Measurements from ENCODE around the gene NPFF.

DNA sequence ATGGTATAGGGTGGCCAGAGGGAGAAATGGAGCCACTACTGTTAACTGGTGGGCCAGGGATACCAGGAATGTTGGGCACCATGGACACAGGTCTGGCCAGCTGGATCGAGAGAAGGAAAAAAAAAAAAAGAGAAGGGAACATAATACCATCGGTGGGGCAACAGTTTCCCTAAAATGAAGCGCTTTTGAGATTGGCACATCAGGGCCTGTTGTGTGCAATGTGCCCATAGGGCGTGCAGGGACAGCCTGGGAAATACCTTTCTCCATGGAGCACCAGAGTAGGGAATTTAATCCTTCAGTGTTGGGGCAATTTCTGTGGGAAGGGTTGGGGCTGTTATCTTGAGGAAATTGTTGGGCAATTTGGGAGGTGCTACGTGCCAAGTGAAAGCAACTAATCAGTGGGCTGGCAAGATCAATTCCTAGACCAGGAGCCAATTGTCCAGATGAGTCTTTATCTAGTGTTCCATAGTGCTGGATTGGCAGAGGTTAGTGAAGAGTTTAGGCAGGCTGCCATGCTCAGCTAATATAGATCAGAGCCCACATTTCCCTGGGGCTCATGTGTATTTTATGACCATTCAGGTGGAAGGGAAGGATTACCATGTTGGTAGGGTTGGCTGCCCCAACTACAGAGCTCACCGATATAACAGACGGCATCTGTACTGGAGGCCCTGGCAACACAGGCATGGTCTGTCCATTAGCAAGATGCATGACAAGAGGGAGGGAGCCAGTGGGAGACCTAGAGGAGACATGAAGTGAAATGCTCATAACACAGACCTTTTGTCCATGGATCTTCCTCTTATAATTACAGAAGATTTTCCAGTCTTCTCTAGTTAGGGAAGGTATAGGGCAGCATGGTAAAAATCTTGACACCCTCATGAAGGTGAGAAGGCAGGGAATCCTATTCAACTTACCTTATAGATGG lies 25.5 kb upstream of the NPFF start:
- TF ChIP-seq, protein P1, sequence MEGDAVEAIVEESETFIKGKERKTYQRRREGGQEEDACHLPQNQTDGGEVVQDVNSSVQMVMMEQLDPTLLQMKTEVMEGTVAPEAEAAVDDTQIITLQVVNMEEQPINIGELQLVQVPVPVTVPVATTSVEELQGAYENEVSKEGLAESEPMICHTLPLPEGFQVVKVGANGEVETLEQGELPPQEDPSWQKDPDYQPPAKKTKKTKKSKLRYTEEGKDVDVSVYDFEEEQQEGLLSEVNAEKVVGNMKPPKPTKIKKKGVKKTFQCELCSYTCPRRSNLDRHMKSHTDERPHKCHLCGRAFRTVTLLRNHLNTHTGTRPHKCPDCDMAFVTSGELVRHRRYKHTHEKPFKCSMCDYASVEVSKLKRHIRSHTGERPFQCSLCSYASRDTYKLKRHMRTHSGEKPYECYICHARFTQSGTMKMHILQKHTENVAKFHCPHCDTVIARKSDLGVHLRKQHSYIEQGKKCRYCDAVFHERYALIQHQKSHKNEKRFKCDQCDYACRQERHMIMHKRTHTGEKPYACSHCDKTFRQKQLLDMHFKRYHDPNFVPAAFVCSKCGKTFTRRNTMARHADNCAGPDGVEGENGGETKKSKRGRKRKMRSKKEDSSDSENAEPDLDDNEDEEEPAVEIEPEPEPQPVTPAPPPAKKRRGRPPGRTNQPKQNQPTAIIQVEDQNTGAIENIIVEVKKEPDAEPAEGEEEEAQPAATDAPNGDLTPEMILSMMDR (IDR thresholded peaks at IDR 0.05 in 8 of 11, conservative IDR thresholded peaks at IDR 0.05 in 3 of 11), result no peak
- TF ChIP-seq POLR2AphosphoS5 (IDR thresholded peaks at IDR 0.05), result no peak

Measured in spleen (tissue), 7 donors.